ENCODE data around the gene SYTL4. TPM values are rescaled to one million over a fixed set of nuclear protein-coding genes. Genes with fewer than 3 reads are reported as not detected.
"Not testable (repeated sequence)": the region's sequence is repeated elsewhere in the genome, so short reads cannot be mapped to it uniquely, and the experiment has no call there.

SYTL4 gene
- total RNA-seq, 4 donors from 2014 or later, result 17.7 to 102 (median 31.3) TPM

DNA sequence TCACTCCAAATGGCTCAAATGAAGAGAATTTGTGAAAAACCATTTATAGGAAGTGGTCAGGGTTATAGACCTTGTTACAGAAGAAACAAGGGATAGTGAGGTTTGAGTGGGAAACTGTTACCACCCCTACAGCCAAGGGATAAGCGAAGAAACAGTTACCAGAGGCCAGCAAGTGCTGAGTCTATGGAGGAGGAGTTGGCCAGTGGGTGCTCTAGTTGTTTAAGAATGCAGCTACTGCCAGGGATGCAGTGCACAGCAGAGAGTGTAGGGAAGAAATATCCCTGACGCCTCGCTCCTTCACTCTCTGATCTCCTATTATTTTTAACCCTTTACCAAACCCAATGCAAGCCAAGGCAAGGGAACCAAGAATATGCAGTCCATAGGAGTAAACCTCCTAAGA is 15.2 kb upstream of the SYTL4 start:
- Histone ChIP-seq H3K9me3 (no peaks in the 10 kb centered on the region), H3K36me3 (no peaks in the 10 kb centered on the region), H3K4me1 (no peaks in the 10 kb centered on the region), H3K27ac (peak overlapping the region in 1 of 4 donors; percentile 54), H3K27me3 (no peaks in the 10 kb centered on the region), H3K4me3 (no peak overlapping the region)
- TF ChIP-seq POLR2A (IDR thresholded peaks at IDR 0.05), result no peak
- TF ChIP-seq, protein P1, sequence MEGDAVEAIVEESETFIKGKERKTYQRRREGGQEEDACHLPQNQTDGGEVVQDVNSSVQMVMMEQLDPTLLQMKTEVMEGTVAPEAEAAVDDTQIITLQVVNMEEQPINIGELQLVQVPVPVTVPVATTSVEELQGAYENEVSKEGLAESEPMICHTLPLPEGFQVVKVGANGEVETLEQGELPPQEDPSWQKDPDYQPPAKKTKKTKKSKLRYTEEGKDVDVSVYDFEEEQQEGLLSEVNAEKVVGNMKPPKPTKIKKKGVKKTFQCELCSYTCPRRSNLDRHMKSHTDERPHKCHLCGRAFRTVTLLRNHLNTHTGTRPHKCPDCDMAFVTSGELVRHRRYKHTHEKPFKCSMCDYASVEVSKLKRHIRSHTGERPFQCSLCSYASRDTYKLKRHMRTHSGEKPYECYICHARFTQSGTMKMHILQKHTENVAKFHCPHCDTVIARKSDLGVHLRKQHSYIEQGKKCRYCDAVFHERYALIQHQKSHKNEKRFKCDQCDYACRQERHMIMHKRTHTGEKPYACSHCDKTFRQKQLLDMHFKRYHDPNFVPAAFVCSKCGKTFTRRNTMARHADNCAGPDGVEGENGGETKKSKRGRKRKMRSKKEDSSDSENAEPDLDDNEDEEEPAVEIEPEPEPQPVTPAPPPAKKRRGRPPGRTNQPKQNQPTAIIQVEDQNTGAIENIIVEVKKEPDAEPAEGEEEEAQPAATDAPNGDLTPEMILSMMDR (IDR thresholded peaks at IDR 0.05), result no peak
- no peak for DNase-seq

DNA sequence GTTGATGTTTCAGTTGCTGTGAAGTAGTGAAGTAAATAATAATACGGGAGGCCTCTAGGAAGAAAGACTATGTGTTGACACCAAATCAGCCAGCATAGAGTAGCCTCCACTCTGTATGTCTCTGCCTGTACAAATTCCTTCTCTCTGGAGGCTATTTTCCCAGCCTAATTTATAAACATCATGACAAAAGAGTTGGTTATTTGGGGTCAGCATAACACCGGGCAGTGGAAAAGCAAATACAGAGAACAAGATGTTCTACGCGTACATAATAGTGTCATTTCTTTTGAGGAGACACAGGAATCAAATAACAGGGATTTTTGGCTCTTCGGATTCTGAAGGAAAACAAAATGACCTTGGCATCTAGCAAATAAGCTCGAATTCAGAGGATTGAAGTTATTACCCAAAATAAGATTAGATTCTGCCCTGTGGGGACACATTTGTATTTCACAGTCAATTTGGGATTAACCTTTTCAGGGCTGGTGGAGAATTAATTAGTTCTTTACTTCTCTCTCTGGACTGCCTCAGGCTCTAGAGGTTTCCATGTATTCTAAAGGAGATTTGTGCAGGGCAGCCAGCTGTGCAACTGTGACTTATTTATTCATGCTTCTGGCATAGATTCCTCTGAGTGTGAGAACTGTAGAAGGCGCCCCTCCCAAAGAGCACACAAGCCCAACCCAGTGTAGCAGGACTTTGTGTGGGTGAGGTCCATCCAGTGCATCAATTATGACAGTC is 14.1 kb upstream of the SYTL4 start:
- H3K9me3 ChIP-seq, result no peaks in the 10 kb centered on the region
- no peaks in the 10 kb centered on the region for H3K27me3 ChIP-seq
- TF ChIP-seq, protein P1 (IDR thresholded peaks at IDR 0.05), result no peak
- no peak for TF ChIP-seq POLR2A (IDR thresholded peaks at IDR 0.05)
- H3K27ac ChIP-seq, result peak overlapping the region in 2 of 4 donors; percentile 51 to 54
- no peaks in the 10 kb centered on the region for H3K4me1 ChIP-seq
- no peaks in the 10 kb centered on the region for H3K36me3 ChIP-seq
- DNase-seq, result peak in 1 of 3 donors; percentile 50
- no peak overlapping the region for H3K4me3 ChIP-seq

DNA sequence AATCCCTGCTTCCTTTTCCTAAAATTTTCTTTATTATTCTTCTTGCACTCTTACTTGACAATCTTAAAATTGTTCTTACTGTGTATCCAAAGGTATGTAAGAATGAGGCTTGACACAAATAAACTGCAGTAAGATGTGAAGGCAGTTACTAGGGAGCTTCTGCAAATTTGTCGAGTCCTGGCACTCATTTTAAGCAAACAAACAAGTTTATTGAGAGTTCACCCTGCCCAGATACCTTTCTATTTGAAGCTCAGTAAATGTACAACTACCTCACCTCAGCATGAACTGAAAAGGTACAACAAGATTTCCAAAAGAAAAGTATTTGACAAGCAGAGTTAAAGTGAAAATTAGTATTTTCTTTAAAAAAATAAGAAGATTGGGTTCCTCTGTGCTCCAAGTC is 13.3 kb upstream of the SYTL4 start:
- Histone ChIP-seq H3K4me1 (no peaks in the 10 kb centered on the region), H3K4me3 (no peak overlapping the region), H3K27ac (peak overlapping the region in 1 of 4 donors; percentile 43), H3K9me3 (no peaks in the 10 kb centered on the region), H3K36me3 (no peaks in the 10 kb centered on the region), H3K27me3 (no peaks in the 10 kb centered on the region)
- TF ChIP-seq POLR2A (IDR thresholded peaks at IDR 0.05), result no peak
- TF ChIP-seq, protein P1 (IDR thresholded peaks at IDR 0.05), result no peak
- no peak for DNase-seq

DNA sequence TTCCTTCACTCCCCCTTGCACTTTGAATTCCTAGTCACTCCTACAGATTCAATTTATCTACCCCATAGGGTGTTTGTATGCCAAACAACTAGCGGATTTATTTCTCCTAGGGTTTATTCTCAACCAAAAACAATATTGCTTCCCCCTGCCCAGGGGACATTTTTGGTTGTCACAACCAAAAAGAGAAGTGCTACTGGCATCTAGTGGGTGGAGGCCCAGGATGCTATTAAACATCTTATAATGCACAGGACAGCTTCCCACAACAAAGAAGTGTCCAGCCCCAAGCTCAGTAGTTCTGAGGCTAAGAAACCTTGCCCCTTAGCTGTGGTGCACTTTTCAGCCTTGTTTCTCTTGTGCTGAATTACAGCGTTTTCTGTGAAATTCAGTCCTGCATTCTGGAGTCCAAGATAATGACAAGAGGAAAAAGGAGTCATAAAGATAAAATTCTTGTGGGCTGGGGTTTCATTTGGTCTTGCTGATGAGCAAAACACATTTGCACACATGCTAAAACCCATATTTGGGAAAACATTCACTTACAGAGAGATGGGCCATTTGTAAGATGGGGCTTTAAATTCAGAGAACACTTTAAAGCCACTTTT is 11.2 kb upstream of the SYTL4 start:
- H3K9me3 ChIP-seq, result no peaks in the 10 kb centered on the region

DNA sequence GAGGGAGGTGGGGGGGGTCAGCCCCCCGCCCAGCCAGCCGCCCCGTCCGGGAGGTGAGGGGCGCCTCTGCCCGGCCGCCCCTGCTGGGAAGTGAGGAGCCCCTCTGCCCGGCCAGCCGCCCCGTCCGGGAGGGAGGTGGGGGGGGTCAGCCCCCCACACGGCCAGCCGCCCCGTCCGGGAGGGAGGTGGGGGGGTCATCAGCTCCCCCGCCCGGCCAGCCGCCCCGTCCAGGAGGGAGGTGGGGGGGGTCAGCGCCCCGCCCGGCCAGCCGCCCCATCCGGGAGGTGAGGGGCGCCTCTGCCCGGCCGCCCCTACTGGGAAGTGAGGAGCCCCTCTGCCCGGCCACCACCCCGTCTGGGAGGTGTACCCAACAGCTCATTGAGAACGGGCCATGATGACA is 7.9 kb downstream of the SYTL4 start:
- H3K27ac ChIP-seq, H3K9me3 ChIP-seq, DNase-seq, H3K27me3 ChIP-seq, H3K4me3 ChIP-seq, H3K36me3 ChIP-seq, H3K4me1 ChIP-seq: not testable (repeated sequence)

More for the DNA sequence above, 11.2 kb upstream of the SYTL4 start:
- no peak for DNase-seq
- H3K27me3 ChIP-seq, result no peaks in the 10 kb centered on the region
- no peaks in the 10 kb centered on the region for H3K36me3 ChIP-seq
- no peak overlapping the region for H3K27ac ChIP-seq
- TF ChIP-seq POLR2A (IDR thresholded peaks at IDR 0.05), result no peak
- TF ChIP-seq, protein P1 (IDR thresholded peaks at IDR 0.05), result no peak
- no peaks in the 10 kb centered on the region for H3K4me1 ChIP-seq
- H3K4me3 ChIP-seq, result no peak overlapping the region

DNA sequence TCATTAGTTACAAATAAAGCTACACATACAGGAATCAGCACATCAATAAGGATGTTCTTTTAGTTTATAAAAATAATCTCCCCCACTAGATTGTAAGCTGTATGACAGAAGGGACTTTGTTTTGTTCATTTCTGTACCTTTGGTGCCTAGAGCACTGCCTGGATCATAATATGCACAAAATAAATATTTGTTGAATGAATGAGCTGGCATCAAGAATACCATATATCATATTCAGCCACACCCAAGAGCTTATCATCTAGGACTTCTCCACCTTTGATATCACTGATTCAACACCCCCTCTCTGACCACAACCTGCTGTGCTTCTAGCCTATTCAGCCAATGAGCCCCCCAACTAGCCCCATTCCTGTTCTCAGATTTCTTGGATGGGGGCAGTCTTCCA is 10.6 kb downstream of the SYTL4 start:
- Histone ChIP-seq H3K27me3 (no peaks in the 10 kb centered on the region), H3K36me3 (no peaks in the 10 kb centered on the region), H3K9me3 (no peaks in the 10 kb centered on the region), H3K4me1 (no peaks in the 10 kb centered on the region), H3K4me3 (no peak overlapping the region), H3K27ac (no peak overlapping the region)
- TF ChIP-seq, protein P1 (IDR thresholded peaks at IDR 0.05), result no peak
- no peak for TF ChIP-seq POLR2A (IDR thresholded peaks at IDR 0.05)
- no peak for DNase-seq
